ENCODE measurements around the gene C11orf24.

C11orf24 gene

GRCh38 chr11:68275721-68276507 lies 4.1 kb upstream of the C11orf24 start:
- no peak for TF ChIP-seq CTCF (conservative IDR thresholded peaks at IDR 0.05; ENCODE audit: low read length)
- no peak for DNase-seq (ENCODE audit: low read depth)
- no peak overlapping the region for H3K4me3 ChIP-seq (ENCODE audit: low read length)

- no peak for TF ChIP-seq CTCF (conservative IDR thresholded peaks at IDR 0.05; ENCODE audit: low read length)
- H3K4me3 ChIP-seq (ENCODE audit: low read length) = no peak overlapping the region
- no peak for DNase-seq (ENCODE audit: low read depth)
These were observed 2.5 kb upstream of the C11orf24 start for GRCh38 chr11:68274306-68274705.

- DNase-seq (ENCODE audit: low read depth) = no peak
- H3K4me3 ChIP-seq (ENCODE audit: low read length) = 0 out of 2 replicates have a peak overlapping the region, but pooled peaks have one; percentile 5
- TF ChIP-seq CTCF (conservative IDR thresholded peaks at IDR 0.05; ENCODE audit: low read length) = no peak
These were observed 1.4 kb upstream of the C11orf24 start for GRCh38 chr11:68273026-68273738.

GRCh38 chr11:68271023-68271780 lies 571 bp downstream of the C11orf24 start:
- peak; percentile 70 for TF ChIP-seq CTCF (conservative IDR thresholded peaks at IDR 0.05; ENCODE audit: low read length)
- peak; percentile 85 for DNase-seq (ENCODE audit: low read depth)
- peak overlapping the region; percentile 96 for H3K4me3 ChIP-seq (ENCODE audit: low read length)

GRCh38 chr11:68270196-68271022 lies 1.4 kb downstream of the C11orf24 start:
- DNase-seq (ENCODE audit: low read depth) = no peak
- no peak for TF ChIP-seq CTCF (conservative IDR thresholded peaks at IDR 0.05; ENCODE audit: low read length)
- peak overlapping the region; percentile 96 for H3K4me3 ChIP-seq (ENCODE audit: low read length)

GRCh38 chr11:68269414-68270081 lies 2.2 kb downstream of the C11orf24 start:
- DNase-seq (ENCODE audit: low read depth) = peak; percentile 74
- no peak for TF ChIP-seq CTCF (conservative IDR thresholded peaks at IDR 0.05; ENCODE audit: low read length)
- peak overlapping the region; percentile 96 for H3K4me3 ChIP-seq (ENCODE audit: low read length)

All from AG10803 (cell line).